NCI-H82 treated with DMSO at 0.1 percent for 48 hours (cell line): Measurements from ENCODE around the gene PRR30.

Experiments
- DNase-seq: peaks from one replicate; lab custom pipeline; 2025; ENCODE audit not compliant: unreplicated experiment; lab: John Stamatoyannopoulos, UW

The PRR30 gene

DNA sequence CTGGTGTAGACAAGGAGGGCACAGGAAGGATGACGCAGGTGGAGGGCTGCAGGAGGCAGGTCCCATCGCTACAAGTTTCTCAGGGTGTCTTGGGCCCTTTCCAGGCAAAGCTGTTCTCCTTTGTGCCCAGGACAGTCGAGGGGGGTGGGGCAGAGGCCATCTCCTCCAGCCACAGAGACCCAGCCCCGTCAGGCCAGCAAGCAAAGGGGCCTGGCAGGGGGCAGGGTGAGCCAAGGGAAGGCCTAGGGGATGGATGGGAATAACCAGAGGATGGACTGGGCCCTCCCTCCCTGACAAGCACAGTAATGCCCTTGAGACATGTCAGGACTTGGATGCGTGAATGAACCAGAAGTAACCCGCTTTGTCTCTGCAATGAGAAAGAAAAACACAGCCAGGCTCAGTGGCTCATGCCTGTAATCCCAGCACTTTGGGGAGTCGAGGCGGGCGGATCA lies 15.9 kb upstream of the PRR30 start:
- no peak for DNase-seq

- DNase-seq, result no peak
These were observed 15.3 kb upstream of the PRR30 start for GRCh38 chr2:27154488-27154887.

DNA sequence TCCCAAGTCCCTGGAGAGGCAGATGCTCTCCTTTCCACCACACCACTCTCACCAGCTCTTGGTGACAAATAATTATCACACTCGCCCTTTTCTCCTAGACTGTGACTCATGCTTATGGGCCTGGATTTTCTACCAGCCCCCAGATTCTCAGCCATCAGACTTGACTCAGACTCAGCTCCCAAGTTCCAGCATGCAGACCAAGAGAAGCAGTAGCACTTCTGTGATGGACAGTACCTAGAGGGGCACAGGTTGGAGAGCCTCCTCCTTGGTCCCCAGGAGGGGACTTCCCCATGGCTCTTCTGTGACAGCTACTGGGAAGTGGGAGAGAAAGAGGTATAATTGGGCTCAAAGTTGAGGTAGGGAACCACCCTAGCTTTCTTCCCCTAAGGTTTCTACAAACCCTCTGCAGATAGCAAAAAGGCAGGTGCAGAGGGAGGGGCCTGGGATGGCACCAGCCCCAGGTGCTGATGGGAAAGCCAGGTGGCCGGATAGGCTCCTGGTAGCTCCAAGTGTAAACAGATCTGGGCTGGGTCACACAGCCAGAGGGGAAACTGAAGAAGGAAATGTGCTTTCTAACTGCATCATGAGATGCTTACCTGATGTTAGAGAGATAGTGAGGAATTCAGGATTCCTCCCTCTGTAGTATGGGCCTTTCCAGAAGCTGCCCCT lies 13.7 kb upstream of the PRR30 start:
- no peak for DNase-seq

DNA sequence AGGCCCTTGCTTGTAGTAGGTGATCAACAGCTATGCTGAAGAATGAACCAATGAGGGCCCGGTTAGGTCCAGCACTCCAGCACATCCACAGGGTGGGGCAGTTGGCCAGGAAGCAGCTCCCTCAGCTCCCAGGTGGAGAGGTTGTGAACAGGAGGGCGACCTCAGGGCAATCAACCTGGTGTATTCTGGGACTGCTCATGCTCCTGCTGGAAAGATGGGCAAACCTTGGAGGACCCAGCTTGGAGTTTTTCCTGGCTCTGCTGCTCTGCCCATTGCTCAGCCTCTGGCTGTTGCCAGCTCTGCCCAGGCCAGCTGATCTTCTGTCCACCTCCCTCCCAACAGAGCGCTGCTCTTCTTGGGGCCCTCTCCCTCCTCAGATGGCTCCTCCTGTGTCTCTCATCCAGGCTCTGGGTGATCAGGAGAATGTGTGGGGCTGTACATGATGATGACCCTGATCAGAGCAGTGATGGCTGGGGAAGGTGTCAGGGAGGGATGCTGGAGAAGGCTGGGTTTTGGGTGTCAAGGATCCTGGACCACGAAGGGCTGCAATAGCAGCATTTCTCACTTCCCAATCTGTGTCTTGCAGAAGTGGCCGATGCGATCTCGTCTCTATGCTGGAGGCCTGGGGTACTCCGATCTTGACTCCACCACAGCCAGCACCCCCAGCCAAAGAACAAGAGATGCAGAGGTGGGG lies 13.0 kb upstream of the PRR30 start:
- no peak for DNase-seq

DNA sequence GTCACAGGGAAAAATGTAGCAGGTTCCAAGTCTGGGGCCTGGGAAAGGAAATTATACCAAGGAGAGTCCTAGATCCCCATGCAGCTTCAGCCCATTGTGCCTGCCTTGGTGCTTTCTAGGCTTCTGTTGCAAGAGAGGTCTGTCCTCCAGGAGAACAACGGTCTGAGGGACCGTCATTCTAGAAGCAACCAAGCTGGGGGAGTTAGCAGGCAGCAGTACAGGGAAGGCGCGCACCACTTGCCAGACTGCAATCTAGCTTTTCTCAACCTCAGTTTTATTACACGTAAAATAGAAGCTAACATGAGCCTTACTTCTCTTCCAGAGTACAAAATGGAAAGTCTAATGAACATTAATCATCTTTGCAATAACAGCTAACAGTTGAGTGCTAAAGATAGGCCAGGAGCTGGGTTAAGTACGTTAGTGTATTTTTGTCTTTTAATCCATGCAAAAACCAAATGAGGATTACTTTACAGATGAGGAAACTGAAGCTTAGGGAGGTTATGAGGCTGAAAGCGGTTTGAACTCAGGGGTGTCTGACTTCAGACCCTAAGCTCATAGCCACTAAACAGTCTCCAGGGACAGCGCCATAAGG lies 11.5 kb upstream of the PRR30 start:
- DNase-seq, result peak; percentile 29

DNA sequence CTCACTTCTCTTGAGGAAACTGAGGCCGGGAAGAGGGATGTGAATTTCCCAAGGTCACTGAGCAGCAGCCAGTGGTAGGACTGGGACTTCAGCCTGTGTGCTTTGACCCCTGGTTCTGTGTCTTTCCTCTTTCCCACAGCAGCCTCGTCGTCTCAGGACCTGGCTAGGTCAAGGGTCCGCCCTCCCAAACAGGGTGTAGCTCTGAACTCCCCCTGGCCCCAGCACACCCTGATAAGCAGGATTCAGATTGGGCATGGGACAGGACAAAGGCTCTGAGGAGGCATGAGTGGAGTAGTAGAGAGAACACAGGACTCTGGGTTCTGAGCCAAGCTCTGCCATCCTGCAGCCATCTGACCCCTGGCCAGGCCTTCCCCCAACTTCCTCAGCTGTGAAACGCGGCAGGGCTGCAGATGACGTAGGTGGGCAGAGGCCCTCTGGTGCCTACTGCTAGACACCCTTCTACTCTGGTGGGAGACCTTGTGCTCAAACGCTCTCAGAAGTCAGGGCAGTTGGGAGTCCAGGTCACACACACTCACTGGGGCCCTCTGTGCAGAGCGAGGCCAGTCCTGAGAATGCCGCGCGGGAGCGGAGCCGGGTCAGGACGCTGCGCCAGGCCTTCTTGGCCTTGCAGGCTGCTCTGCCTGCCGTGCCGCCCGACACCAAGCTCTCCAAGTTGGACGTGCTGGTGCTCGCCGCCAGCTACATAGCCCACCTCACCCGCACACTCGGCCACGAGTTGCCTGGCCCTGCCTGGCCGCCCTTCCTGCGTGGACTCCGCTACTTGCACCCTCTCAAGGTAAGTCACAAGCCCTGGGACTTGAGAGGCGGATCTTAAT lies 10.6 kb upstream of the PRR30 start:
- no peak for DNase-seq

DNA sequence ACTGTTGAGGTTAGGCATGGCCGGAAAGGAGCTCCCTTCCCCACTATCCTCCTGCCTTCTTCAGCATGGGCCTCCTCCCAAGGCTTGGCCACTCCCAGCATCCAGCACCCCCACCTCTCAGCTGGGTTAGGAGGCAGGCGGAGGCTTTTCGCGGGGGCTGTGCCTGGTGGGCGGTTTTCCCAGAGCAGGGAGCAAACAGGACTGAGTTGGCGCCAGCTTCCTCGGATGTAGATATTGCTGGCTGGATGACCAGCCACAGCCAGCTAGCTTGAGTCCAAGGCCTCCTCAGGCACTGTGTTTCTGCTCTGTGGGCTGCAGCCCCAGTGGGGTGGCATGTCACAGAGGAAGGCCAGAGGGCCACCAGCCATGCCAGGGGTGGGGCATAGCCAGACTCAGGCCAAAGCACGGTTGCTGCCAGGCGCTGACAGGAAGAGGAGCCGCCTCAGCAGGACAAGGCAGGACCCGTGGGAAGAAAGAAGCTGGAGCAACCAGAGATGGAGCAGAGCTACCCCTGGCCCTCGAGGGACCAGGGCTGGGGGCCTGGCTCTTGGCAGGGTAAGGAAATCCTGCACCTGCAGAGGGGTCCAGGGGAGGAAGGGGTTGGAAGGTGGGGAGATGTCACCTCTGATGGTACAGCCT lies 9.7 kb upstream of the PRR30 start, which contains the start of gene TCF23:
TSS of gene TCF23 (plus strand) at position 204 of the 639 bp plus-strand sequence. CDS start at position 334, 130 bp downstream.
- no peak for DNase-seq

DNA sequence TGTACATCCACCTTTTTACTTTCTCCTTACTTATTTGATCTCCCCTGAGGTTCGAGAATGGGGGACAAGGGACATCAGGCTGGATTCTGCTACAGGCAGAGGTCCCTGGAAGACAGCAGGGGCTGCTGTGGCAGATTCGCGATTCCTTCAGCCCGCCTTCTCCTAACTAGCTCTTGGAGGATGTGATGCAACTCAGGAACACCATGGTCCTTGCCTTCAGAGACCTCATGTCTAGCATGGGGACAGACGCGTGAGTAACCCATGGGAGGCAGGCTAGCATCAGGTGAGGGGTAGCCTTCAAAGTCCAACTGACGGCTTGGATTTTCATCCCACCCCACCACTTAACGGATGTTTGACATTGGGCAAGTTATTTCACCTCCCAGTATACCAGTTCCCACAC lies 8.7 kb upstream of the PRR30 start:
- no peak for DNase-seq

DNA sequence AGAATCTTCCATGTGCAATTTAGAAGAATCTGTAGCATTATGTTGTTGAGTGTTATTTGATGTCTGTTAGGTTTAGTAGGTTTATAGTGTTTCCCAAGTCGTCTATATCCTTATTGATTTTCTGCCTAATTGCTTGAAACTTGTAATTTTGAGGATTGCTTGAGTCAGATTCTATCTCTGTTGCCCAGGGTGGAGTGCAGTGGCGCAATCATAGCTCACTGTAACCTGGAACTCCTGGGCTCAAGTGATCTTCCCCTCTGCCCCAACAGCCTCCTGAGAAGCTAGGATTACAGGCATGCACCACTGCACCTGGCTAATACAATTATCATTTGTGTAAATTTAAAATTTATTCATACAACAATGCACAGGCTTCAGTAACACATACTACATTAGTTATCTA lies 6.5 kb upstream of the PRR30 start:
- DNase-seq, result no peak

GRCh38 chr2:27143285-27143684 lies 4.1 kb upstream of the PRR30 start:
- no peak for DNase-seq

- no peak for DNase-seq
These were observed 1.1 kb downstream of the PRR30 start for GRCh38 chr2:27138111-27138510.

DNA sequence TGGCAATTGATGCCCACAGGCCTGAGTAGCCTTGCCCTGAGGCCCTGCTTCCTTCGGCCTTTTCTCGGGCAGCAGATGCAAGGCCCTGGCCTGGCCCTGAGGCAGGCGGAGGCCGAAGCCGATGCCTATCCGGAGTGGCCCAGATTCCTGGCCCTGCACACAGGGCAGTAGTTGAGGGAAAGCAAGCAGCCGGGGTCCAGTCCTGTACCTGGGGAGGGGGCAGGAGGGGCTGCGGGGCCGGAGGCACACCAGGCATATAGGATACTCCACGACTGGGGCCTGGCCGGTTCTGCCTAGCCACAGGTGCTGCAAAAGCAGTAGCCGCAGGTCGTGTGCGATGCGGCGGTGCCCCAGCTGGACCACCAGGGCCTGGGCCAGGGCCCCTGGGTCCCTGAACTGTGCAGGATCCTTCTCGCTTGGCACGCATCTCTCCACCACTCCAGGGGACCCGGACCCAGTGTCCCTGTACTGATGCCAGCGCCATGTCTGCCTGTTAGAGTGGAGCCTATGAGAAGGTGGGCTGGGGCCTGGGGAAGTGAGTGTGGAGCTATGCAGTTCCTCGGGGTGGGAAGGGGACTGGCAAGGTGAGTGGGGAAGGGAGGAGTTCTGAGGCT lies 1.8 kb downstream of the PRR30 start:
- no peak for DNase-seq

DNA sequence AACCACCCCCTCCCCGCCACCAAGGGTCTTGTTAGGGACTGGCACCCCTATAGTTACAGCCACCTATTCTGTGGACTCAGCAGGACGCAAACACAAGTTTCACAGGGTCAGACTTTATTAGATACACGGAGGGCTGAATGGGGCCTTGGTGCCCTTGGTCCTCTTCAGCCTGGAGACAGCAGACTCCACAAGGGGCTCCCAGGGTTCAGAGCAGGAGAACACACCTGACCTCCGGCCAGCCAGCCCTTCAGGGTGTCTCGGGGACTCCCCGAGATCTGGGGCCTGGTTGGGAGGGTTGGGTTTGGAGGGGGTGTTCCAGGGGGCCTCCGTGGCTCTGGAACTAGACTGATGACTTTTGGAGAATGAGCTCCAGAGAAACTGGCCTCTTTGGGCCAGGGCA lies 2.5 kb downstream of the PRR30 start:
- DNase-seq, result no peak

- DNase-seq, result no peak
These were observed 3.7 kb downstream of the PRR30 start for GRCh38 chr2:27135478-27135955.

DNA sequence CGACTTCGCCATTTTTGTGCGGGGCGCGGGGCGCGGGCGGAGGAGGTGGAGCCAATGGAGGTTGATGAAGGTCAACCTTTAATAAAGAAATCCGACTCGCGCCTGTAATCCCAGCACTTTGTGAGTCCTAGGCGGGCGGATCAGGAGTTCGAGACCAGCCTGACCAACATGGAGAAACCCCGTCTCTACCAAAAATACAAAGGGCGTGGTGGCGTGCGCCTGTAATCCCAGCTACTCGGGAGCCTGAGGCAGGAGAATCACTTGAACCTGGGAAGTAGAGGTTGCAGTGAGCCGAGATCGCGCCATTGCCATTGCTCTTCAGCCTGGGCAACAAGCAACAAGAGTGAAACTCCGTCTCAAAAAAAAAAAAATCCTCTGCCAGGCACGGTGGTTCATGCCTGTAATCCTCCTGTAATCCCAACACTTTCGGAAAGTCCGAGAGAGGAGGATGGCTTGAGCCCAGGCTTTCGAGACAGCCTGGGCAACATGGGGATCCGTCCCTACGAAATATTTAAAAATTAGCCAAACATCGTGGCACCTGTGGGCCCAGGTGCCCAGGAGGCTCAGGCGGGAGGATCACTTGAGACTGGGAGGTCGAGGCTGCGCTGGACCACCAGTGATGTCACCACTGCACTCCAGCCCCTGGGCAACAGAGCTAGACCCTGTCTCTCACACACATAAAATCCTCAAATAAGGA lies 4.3 kb downstream of the PRR30 start:
- no peak for DNase-seq

GRCh38 chr2:27133905-27134780 lies 5.1 kb downstream of the PRR30 start, which contains the start of gene PREB:
PREB (minus strand) TSS chr2:27134636; CDS start chr2:27134421, 215 bp downstream.
- DNase-seq, result peak; percentile 90

DNA sequence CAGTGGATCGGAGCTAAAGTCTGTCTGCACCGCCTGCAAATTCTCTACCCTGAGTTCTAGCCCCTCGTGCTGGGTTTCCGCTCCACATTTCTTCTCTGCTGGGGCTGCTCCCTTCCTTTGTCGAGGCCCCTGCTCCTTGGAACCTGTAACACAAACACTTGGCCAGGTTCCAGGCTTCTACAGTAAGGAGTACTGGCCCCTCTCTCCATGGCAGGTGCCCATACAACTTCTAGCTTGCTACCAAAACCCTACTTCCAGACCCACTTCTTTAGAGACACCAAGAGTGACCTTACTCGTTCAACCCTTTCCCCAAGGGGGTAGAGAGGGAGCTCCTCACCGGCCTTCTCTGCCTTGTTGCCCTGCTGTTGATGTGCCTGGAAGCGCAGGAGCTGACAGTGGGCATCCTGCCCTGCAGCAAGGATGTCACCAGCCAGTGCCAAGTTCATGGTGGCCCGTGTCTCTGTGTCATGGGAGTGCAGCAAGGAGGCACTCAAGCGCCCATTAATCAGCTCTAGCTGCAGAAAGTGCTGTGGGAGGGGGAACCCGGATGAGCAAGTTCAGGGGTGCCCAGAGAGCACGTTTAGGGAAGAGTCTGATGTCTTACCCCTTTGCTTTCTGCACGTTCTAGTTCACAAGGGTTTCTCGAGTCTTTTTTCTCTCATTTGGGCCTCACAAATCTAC lies 5.9 kb downstream of the PRR30 start:
- no peak for DNase-seq

DNA sequence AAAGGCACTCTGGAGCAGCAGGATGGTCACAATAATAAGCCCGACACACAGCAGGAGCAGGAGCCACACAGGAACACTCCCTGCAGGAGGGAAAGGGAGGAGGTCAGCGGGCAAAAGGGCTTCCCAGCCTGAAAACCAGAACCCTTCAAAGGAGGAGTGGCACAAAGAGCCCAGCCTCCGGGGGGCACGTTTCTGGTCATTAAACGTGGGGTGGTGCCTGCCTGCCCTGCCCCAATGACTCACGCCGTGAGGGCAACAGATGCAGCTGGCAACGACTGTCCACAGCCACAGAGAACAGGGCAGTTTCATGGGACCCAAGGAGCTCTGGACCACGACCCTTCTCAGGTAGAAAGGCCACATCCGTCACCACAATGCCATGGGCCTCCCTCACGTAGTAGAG lies 7.8 kb downstream of the PRR30 start:
- no peak for DNase-seq
